Transverse colon (tissue), 4 donors: ENCODE measurements around the gene TMEM178B. TPM values are rescaled to one million over a fixed set of nuclear protein-coding genes. Genes with fewer than 3 reads are reported as not detected.

Experiments used
- DNase-seq: peaks from one replicate; pipeline ENCODE4 v3.0.0-alpha.2; 2019
- H3K27ac ChIP-seq, 4 donors: fragments of 200-600 bp; sonication (generic); 2 replicates each; pipeline ENCODE4 v1.5.1; 2016 to 2018; ENCODE audit warnings: inconsistent platforms in 4 of 4
- H3K27me3 ChIP-seq: fragments of 200-600 bp; sonication (generic); 2 replicates; pipeline ENCODE4 v1.5.1; 2017; ENCODE audit warnings: inconsistent platforms
- H3K36me3 ChIP-seq, 4 donors: fragments of 200-600 bp; sonication (generic); 2 replicates each; pipeline ENCODE4 v1.5.1; 2017 to 2019; ENCODE audit warnings: inconsistent platforms in 4 of 4
- H3K4me1 ChIP-seq, 4 donors: fragments of 200-600 bp; sonication (generic); 2 replicates each; pipeline ENCODE4 v1.5.1; 2017 to 2020; ENCODE audit warnings: inconsistent platforms in 4 of 4
- H3K4me3 ChIP-seq, 4 donors: fragments of 200-600 bp; sonication (generic); 1 replicate in 1 of 4; 2 replicates in 3 of 4; pipeline versions ENCODE4 v1.5.1 to v1.6.1; 2017 to 2019; ENCODE audit warnings: inconsistent platforms in 4 of 4
- H3K9me3 ChIP-seq, 2 donors: fragments of 200-600 bp; sonication (generic); 2 replicates each; pipeline ENCODE4 v1.5.1; 2017 to 2019; ENCODE audit warnings: inconsistent platforms in 2 of 2
- EP300 ChIP-seq: sonication (generic); formaldehyde crosslinking; IDR thresholded peaks from one replicate; pipeline ENCODE4 v1.6.1; 2017; ENCODE audit warnings: antibody characterized with exemption, low read depth
- POLR2A ChIP-seq: fragments of 450-650 bp; IDR thresholded peaks from one replicate; pipeline ENCODE4 v1.6.1; 2016; ENCODE audit warnings: antibody characterized with exemption, mild to moderate bottlenecking, moderate library complexity
- POLR2AphosphoS5 ChIP-seq, 3 donors: sonication (generic); formaldehyde crosslinking; IDR thresholded peaks; one replicate each; pipeline ENCODE4 v1.6.1; 2016; ENCODE audit warnings: antibody characterized with exemption in 3 of 3
- WGBS, 2 donors: methylation state at CpG; one replicate each; pipeline ENCODE4 v1.1.5; 2018; ENCODE audit warnings: low coverage in 1 of 2; 5-methylcytosine and 5-hydroxymethylcytosine counted together
- in situ Hi-C, 4 donors: fragments of 200-750 bp; cut with MboI; loops; one replicate each; pipeline versions ENCODE4 v1.15.0 to v1.15.1; 2017; ENCODE audit warnings: low sequenced_read_pairs in 3 of 4, low pct_ligation_motif_present in 1 of 4, low pct_unique_long_range_greater_than_20kb in 1 of 4
- intact Hi-C: fragments of 100-400 bp; cut with DNase I; formaldehyde crosslinking; loops from one replicate; pipeline ENCODE4 v1.15.1; 2023; ENCODE audit warnings: low total_unique reads
- total RNA-seq, 4 donors: library from RNA; depleted of rRNA; stranded (reverse); fragments of >200 nt; gene quantifications; one replicate each; pipeline ENCODE4 v1.1.0, GENCODE V29; 2016
- TF ChIP-seq, protein P1 (sequence below), 5 experiments: fragments of 200-600 bp in 3 of 5; fragments of 450-650 bp in 2 of 5; sonication (generic) in 3 of 5; IDR thresholded peaks; 1 replicate in 2 of 5; 2 replicates in 3 of 5; pipeline ENCODE4 v1.5.1; 2016 to 2017; ENCODE audit warnings: antibody characterized with exemption in 5 of 5, inconsistent platforms in 3 of 5, mild to moderate bottlenecking in 2 of 5, moderate library complexity in 1 of 5

The TMEM178B gene
- total RNA-seq, 4 donors from 2014 or later: 0.32 to 0.82 (median 0.39) TPM

DNA sequence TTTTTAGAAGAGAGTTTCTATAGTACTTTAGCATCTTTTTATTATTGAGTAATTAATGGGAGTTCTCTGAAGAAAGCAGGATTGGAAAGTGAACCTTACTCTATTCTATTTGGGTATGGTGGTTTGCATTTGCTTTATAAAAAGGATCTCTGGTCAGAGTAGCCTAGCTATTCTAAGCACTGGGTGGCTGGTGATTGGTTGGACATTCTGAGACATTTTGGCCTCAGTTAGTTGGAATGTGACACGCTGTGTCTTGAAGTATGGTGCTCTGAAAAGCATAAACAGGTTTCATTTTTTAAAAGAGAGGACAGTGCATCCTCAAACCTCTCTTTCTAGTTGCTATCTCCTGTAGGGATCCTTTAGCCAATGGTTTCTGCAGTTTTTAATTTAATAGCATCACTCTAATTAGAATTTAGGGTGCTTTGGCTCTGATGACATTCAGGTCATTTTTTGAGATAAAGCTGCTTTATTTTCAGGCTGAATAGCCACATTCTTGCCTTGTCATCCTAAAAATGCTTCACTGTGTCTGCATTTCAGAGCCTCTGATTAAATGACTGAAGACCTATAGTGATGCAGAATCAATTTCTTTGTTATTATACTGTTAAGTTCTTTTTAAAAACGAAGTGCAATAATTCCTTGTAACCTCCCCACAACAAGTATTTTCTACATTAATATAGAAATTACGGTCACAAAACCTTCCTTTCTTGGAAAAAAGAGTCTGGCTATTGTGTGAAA is 20.6 kb downstream of the TMEM178B start:
- Histone ChIP-seq H3K4me3 (no peak overlapping the region), H3K36me3 (no peaks in the 10 kb centered on the region), H3K27me3 (no peaks in the 10 kb centered on the region), H3K27ac (no peak overlapping the region), H3K4me1 (no peaks in the 10 kb centered on the region), H3K9me3 (no peaks in the 10 kb centered on the region)
- in situ Hi-C loops (no loop called here), intact Hi-C loops (no loop called here)
- no peak for DNase-seq
- WGBS, 2 donors: 47 to 48% methylated on average over 3 of the region's 3 CpGs
- TF ChIP-seq POLR2A: no peak
- TF ChIP-seq POLR2AphosphoS5 (IDR thresholded peaks at IDR 0.05): no peak
- no peak for TF ChIP-seq EP300
- TF ChIP-seq, protein P1, sequence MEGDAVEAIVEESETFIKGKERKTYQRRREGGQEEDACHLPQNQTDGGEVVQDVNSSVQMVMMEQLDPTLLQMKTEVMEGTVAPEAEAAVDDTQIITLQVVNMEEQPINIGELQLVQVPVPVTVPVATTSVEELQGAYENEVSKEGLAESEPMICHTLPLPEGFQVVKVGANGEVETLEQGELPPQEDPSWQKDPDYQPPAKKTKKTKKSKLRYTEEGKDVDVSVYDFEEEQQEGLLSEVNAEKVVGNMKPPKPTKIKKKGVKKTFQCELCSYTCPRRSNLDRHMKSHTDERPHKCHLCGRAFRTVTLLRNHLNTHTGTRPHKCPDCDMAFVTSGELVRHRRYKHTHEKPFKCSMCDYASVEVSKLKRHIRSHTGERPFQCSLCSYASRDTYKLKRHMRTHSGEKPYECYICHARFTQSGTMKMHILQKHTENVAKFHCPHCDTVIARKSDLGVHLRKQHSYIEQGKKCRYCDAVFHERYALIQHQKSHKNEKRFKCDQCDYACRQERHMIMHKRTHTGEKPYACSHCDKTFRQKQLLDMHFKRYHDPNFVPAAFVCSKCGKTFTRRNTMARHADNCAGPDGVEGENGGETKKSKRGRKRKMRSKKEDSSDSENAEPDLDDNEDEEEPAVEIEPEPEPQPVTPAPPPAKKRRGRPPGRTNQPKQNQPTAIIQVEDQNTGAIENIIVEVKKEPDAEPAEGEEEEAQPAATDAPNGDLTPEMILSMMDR (IDR thresholded peaks at IDR 0.05): no peak

DNA sequence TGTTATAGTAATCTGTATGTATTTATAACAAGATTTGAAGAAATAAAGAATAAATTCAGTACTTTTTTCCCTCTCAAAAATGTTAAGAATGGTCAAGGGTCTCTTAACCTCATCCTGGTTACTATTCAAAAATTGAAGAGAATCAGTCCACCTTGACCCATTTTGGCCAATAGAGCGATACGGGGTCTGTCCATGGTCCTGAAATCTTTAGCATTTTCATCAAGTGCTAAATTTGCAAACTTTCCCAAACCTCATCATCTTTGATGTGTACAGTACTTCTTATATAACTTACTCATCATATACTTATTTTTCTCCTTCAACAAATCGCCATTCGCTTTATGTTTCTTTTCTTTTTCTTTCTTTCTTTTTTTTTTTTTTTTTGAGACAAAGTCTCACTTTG is 23.6 kb downstream of the TMEM178B start:
- intact Hi-C loops: no loop called here
- Histone ChIP-seq H3K9me3 (no peaks in the 10 kb centered on the region), H3K27ac (no peak overlapping the region), H3K4me1 (no peaks in the 10 kb centered on the region), H3K4me3 (no peak overlapping the region), H3K36me3 (no peaks in the 10 kb centered on the region), H3K27me3 (no peaks in the 10 kb centered on the region)
- in situ Hi-C loops: no loop called here
- WGBS, 2 donors: 64 to 79% methylated on average over 4 of the region's 4 CpGs
- no peak for TF ChIP-seq POLR2AphosphoS5 (IDR thresholded peaks at IDR 0.05)
- no peak for TF ChIP-seq POLR2A
- TF ChIP-seq, protein P1 (IDR thresholded peaks at IDR 0.05): no peak
- no peak for TF ChIP-seq EP300
- no peak for DNase-seq

DNA sequence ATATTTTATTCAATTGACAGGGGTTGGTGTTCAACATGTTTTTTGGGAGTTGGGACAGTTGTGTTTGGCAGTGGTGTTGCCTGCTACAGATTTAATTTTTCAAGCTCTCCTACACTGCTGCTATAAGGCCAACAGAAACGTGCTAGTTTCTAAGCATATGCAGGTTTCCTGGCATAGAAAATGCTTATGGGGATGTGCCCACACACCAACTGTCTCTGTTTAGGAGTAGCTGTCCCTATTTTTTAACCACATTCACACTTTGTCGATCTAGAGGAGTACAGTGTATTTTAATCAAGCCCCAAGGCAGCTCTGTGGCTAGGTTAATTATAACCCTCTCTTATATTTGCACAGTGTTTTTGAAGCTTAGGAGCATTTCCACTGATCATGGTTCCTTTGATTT is 28.6 kb downstream of the TMEM178B start:
- intact Hi-C loops: no loop called here
- Histone ChIP-seq H3K36me3 (no peaks in the 10 kb centered on the region), H3K4me3 (no peak overlapping the region), H3K4me1 (no peaks in the 10 kb centered on the region), H3K27ac (no peak overlapping the region), H3K9me3 (no peaks in the 10 kb centered on the region), H3K27me3 (no peaks in the 10 kb centered on the region)
- in situ Hi-C loops: no loop called here
- WGBS, 2 donors: 59 to 71% methylated on average over 2 of the region's 2 CpGs
- TF ChIP-seq EP300 (no peak), POLR2AphosphoS5 (IDR thresholded peaks at IDR 0.05) (no peak), POLR2A (no peak)
- TF ChIP-seq, protein P1 (IDR thresholded peaks at IDR 0.05): no peak
- DNase-seq: no peak

DNA sequence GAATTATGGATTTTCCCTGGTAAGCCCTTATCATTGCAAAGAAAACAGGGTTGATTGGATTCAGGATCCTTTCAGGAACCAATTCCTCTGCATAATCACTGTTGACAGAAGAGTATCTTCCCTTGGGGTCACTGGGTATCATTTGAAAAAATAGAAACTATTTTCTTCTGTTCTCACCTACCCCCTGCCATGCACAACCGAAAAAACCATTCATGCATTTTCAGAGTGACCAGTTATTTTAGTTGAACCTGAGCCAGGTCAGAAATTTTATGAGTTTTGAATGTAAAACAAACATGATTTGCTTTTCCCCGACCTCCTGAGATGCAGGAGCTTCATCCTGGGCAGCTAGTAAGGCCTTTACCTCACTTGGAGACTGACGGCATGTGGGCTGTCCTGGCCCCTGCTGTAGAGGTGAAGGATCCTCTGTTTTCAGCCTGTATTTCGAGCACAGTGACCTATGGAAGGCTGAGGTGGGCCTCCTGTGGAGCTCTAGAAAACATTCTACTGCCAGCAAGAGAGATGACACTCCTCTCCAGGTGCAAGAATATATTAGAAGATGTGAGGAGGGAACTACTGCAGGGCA is 30.1 kb downstream of the TMEM178B start:
- in situ Hi-C loops (no loop called here), intact Hi-C loops (no loop called here)
- WGBS, 2 donors: 38 to 75% methylated on average over 1 to 4 of the region's 4 CpGs
- TF ChIP-seq, protein P1 (IDR thresholded peaks at IDR 0.05): no peak
- TF ChIP-seq POLR2A (no peak), POLR2AphosphoS5 (IDR thresholded peaks at IDR 0.05) (no peak), EP300 (no peak)
- no peaks in the 10 kb centered on the region for H3K27me3 ChIP-seq
- no peaks in the 10 kb centered on the region for H3K9me3 ChIP-seq
- no peak overlapping the region for H3K27ac ChIP-seq
- DNase-seq: no peak
- H3K4me3 ChIP-seq: no peak overlapping the region
- H3K4me1 ChIP-seq: no peaks in the 10 kb centered on the region
- H3K36me3 ChIP-seq: no peaks in the 10 kb centered on the region
